Measurements from ENCODE around the gene DNAAF8.

Gene DNAAF8

DNA sequence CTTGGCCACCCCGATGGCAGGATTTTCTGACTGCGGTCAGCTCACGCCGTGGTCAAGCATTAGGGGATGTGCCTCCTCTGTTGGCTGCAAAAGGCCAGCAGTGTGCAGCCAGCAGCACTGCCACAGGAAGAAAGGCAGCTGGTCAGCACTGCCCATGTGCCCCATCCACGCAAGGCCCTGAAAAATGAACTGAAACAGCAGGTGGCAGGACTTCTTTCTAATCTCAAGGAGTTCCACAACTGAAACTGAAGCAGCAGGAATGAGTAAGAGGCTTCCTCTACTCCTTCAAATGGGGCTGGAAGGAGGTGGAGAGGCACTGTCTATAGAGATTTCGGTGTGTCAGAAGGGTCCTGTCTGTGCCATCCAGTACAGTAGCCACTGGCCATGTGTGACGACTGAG is 29.5 kb downstream of the DNAAF8 start:
- peaks cover 10% of the 10 kb centered on the region; the same call in 1 of the 2 replicates for H3K4me1 ChIP-seq (ENCODE audit: low read length)
- TF ChIP-seq EZH2 (optimal IDR thresholded peaks at IDR 0.05; ENCODE audit: low read depth, low read length) (no peak), EZH2phosphoT487 (IDR thresholded peaks at IDR 0.05; ENCODE audit: low read length) (no peak), CTCF (IDR thresholded peaks at IDR 0.05; ENCODE audit: low read length) (no peak)
- H3K9me2 ChIP-seq (replicated peaks; ENCODE audit: insufficient read depth, low read length), result no peaks in the 10 kb centered on the region
- H3K36me3 ChIP-seq (replicated peaks; ENCODE audit: insufficient read depth, low read length), result no peaks in the 10 kb centered on the region
- H3K9me3 ChIP-seq (replicated peaks; ENCODE audit: insufficient read depth, low read length), result no peaks in the 10 kb centered on the region
- no peaks in the 10 kb centered on the region for H4K20me1 ChIP-seq (ENCODE audit: insufficient read depth, low read length)
- no peak overlapping the region for H3K27ac ChIP-seq (ENCODE audit: low read length)
- H3K4me3 ChIP-seq (ENCODE audit: low read length), result no peak overlapping the region
- DNase-seq, result no peak
- peaks cover 19% of the 10 kb centered on the region for H3K79me2 ChIP-seq (ENCODE audit: low read length)
- H3K4me2 ChIP-seq (ENCODE audit: low read depth, low read length), result no peak overlapping the region
- H3K27me3 ChIP-seq (replicated peaks; ENCODE audit: insufficient read depth, low read length), result no peaks in the 10 kb centered on the region
- H3K9ac ChIP-seq (ENCODE audit: low read length), result no peak overlapping the region
- peaks cover 13% of the 10 kb centered on the region; the same call in 1 of the 2 replicates for H3F3A ChIP-seq (ENCODE audit: insufficient read depth, low read length)
- no peak overlapping the region for H2AFZ ChIP-seq (ENCODE audit: low read length)

- no peaks in the 10 kb centered on the region for H3K9me2 ChIP-seq (replicated peaks; ENCODE audit: insufficient read depth, low read length)
- H3K4me2 ChIP-seq (ENCODE audit: low read depth, low read length), result peak overlapping the region; percentile 80
- no peak overlapping the region; the same call in 1 of the 2 replicates for H3K27ac ChIP-seq (ENCODE audit: low read length)
- no peaks in the 10 kb centered on the region for H3K9me3 ChIP-seq (replicated peaks; ENCODE audit: insufficient read depth, low read length)
- H3K79me2 ChIP-seq (ENCODE audit: low read length), result peaks cover 19% of the 10 kb centered on the region
- no peaks in the 10 kb centered on the region for H3K36me3 ChIP-seq (replicated peaks; ENCODE audit: insufficient read depth, low read length)
- peak overlapping the region; percentile 99 for H2AFZ ChIP-seq (ENCODE audit: low read length)
- H3F3A ChIP-seq (ENCODE audit: insufficient read depth, low read length), result peaks cover 17% of the 10 kb centered on the region; the same call in 1 of the 2 replicates
- DNase-seq, result no peak
- H3K9ac ChIP-seq (ENCODE audit: low read length), result peak overlapping the region; percentile 93; the same call in 1 of the 2 replicates
- peak overlapping the region; percentile 99 for H3K4me3 ChIP-seq (ENCODE audit: low read length)
- H4K20me1 ChIP-seq (ENCODE audit: insufficient read depth, low read length), result no peaks in the 10 kb centered on the region
- peaks cover 10% of the 10 kb centered on the region; the same call in 1 of the 2 replicates for H3K4me1 ChIP-seq (ENCODE audit: low read length)
- TF ChIP-seq CTCF (IDR thresholded peaks at IDR 0.05; ENCODE audit: low read length), result no peak
- H3K27me3 ChIP-seq (replicated peaks; ENCODE audit: insufficient read depth, low read length), result no peaks in the 10 kb centered on the region
These were observed 31.5 kb downstream of the DNAAF8 start for GRCh38 chr16:4765511-4766474.

DNA sequence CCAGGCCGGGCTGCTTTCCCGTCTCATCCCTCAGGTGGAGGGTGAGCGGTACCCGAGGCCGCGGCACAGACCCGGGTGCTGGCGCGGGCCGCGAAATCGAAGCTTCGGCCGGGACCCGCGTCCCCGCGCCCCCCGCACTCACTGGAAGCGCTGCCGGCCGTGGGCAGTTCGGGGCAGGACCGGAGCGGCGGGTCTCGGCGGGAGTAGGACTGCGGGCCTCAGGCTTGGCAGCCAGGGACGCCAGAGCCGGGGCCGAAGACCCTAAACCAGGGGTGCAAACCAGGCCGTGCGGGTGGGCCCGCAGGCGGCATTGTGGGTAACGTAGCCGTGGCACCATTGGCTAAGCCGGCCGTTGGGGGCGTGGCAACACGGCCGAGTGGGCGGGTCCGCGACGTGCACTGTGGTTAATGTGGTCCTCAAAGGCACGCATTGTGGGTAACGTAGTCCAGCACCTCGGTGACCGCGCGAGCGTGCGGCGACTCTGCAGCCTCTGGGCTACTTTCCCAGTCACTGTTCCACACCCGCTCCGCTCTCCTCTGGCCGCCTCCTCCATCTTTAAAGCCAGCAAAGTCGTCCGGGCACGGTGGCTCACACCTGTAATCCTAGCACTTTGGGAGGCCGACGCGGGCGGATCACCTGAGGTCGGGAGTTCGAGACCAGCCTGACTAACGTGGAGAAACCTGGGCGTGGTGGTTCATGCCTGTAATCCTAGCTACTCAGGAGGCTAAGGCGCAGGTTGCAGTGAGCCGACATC is 32.7 kb downstream of the DNAAF8 start, which contains the start of gene ZNF500:
TSS of gene ZNF500 (minus strand) at position 288 of the 754 bp plus-strand sequence. CDS start 1,184 bp downstream, outside the sequence.
- TF ChIP-seq EZH2phosphoT487 (IDR thresholded peaks at IDR 0.05; ENCODE audit: low read length) (no peak), CTCF (IDR thresholded peaks at IDR 0.05; ENCODE audit: low read length) (no peak), EZH2 (optimal IDR thresholded peaks at IDR 0.05; ENCODE audit: low read depth, low read length) (no peak)
- H3K4me2 ChIP-seq (ENCODE audit: low read depth, low read length), result peak within 1 kb of the TSS; percentile 94
- H3K9ac ChIP-seq (ENCODE audit: low read length), result peak within 1 kb of the TSS; percentile 93
- peak; percentile 97 for DNase-seq
- no peaks in the 10 kb centered on the region for H4K20me1 ChIP-seq (ENCODE audit: insufficient read depth, low read length)
- H2AFZ ChIP-seq (ENCODE audit: low read length), result peak within 1 kb of the TSS; percentile 99
- H3K9me3 ChIP-seq (replicated peaks; ENCODE audit: insufficient read depth, low read length), result no peaks in the 10 kb centered on the region
- peaks cover 19% of the 10 kb centered on the region for H3K79me2 ChIP-seq (ENCODE audit: low read length)
- peak within 1 kb of the TSS; percentile 99 for H3K4me3 ChIP-seq (ENCODE audit: low read length)
- H3K9me2 ChIP-seq (replicated peaks; ENCODE audit: insufficient read depth, low read length), result no peaks in the 10 kb centered on the region
- H3K27me3 ChIP-seq (replicated peaks; ENCODE audit: insufficient read depth, low read length), result no peaks in the 10 kb centered on the region
- H3K4me1 ChIP-seq (ENCODE audit: low read length), result peaks cover 10% of the 10 kb centered on the region; the same call in 1 of the 2 replicates
- no peaks in the 10 kb centered on the region for H3K36me3 ChIP-seq (replicated peaks; ENCODE audit: insufficient read depth, low read length)
- H3K27ac ChIP-seq (ENCODE audit: low read length), result no peak within 1 kb of the TSS; the same call in 1 of the 2 replicates
- peaks cover 17% of the 10 kb centered on the region; the same call in 1 of the 2 replicates for H3F3A ChIP-seq (ENCODE audit: insufficient read depth, low read length)

All from MM.1S (cell line).